Measurements from ENCODE around the gene STAT6.

The STAT6 gene

GRCh38 chr12:57049890-57050289 is 61.3 kb downstream of the STAT6 start, which contains the start of gene MYO1A:
Gene MYO1A (minus strand): TSS chr12:57050129. CDS start chr12:57048323, 1,806 bp downstream.
- in situ Hi-C loops (cut with MboI; ENCODE audit: low pct_unique_long_range_greater_than_20kb, low sequenced_read_pairs, unreplicated experiment), result no loop called here
- DNase-seq (ENCODE audit: low spot score), result no peak
- TF ChIP-seq, protein P1, sequence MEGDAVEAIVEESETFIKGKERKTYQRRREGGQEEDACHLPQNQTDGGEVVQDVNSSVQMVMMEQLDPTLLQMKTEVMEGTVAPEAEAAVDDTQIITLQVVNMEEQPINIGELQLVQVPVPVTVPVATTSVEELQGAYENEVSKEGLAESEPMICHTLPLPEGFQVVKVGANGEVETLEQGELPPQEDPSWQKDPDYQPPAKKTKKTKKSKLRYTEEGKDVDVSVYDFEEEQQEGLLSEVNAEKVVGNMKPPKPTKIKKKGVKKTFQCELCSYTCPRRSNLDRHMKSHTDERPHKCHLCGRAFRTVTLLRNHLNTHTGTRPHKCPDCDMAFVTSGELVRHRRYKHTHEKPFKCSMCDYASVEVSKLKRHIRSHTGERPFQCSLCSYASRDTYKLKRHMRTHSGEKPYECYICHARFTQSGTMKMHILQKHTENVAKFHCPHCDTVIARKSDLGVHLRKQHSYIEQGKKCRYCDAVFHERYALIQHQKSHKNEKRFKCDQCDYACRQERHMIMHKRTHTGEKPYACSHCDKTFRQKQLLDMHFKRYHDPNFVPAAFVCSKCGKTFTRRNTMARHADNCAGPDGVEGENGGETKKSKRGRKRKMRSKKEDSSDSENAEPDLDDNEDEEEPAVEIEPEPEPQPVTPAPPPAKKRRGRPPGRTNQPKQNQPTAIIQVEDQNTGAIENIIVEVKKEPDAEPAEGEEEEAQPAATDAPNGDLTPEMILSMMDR (IDR thresholded peaks at IDR 0.05; ENCODE audit: extremely low read depth, insufficient read depth, missing control alignments), result no peak

GRCh38 chr12:57049119-57049446 is 62.1 kb downstream of the STAT6 start:
- in situ Hi-C loops (cut with MboI; ENCODE audit: low pct_unique_long_range_greater_than_20kb, low sequenced_read_pairs, unreplicated experiment), result no loop called here
- TF ChIP-seq, protein P1 (IDR thresholded peaks at IDR 0.05; ENCODE audit: extremely low read depth, insufficient read depth, missing control alignments), result no peak
- DNase-seq (ENCODE audit: low spot score), result no peak

DNA sequence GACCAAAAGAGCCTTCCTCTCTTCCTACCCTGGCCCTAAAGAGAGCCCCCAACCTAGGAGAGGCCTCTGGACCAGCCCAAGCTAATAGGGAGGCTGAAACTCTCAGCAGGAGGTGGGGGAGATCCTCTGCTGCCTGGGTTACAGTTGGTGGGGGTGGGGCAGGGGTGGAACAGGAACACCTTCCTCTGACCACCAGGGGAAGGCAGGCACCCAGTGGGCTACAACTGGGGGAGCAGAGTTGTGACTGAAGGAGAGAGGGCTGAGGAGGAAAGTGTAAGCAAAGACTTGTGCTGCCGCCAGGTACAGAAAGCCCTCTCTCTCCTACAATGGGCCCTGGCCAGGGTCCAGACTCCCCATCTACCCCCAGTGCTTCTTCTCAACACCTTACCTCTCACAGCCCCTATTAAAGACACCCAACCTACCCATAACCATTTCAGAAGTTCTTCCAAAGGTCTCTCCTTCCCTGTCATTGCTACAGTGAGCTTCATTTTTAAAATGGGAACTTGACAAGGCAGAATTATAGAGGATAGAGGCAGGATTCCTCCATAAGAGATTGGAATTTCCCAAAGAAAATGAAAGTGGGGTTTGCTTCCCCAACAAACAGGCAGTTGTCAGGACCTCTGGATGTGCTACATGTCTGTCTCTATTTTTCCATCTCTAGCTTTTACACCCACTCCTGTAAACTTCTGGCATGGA is 62.6 kb downstream of the STAT6 start:
- TF ChIP-seq, protein P1 (IDR thresholded peaks at IDR 0.05; ENCODE audit: extremely low read depth, insufficient read depth, missing control alignments), result no peak
- no peak for DNase-seq (ENCODE audit: low spot score)
- in situ Hi-C loops (cut with MboI; ENCODE audit: low pct_unique_long_range_greater_than_20kb, low sequenced_read_pairs, unreplicated experiment), result no loop called here

DNA sequence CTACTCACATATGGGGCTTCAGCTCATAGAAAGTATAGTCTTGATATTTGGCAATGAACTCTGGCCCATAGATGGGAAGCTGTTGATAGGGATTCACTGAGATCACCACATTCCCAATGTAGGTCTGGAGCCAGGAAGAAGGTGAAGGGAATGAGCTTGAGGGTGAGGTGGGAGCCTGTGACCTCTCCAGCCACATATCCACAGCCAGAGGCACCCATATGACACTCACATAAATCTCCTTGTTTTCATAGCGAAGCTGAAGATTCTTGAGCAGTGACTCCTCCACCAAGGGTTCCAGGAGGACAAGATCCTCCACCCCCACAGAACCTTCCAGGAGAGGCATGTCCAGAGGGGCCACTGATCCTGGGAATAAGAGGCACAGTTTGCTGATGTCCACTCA is 63.2 kb downstream of the STAT6 start:
- no peak for DNase-seq (ENCODE audit: low spot score)
- TF ChIP-seq, protein P1 (IDR thresholded peaks at IDR 0.05; ENCODE audit: extremely low read depth, insufficient read depth, missing control alignments), result no peak

DNA sequence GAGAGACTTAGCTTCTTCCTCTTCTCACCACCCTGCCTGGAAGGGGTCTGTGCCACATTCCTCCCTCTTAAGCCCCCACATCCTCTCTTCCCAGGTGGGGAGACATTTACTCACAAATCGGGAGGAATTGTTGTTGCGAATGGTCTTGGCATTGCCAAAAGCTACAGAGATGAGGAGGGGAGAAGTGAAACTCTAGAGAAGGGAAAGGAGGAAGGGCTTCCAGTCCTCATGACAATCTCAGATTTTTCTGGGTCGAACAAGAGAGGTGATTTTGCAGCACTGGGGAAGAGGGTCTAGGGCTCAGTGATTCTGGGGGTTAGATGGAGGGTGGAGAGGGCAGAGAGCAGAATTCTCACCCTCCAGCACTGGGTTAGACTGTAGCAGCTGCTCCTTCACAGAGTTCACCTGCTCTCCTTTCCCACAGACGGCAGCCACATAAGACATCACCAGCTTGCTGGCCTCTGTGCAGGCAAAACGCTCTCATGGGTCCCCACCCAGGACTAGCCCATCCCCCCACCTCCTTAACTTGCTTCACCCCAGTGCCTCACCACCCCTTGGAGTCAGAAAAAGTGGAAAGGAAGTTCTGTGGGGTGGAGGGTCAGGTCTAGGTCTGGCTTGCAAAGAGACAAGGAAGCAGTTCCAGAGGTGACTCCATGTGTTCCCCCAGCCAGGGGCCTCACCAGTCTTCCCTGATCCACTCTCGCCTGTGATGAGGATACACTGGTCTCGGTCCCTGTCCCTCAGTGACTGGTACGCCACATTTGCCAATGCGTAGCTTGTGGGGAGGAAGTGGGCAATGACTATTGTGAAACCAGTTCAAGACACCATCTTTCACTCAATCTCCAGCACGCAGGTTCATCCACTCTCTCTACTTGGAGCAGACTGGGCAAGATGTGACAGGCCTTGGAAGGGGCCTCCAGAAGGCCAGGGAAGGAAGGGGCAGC is 63.9 kb downstream of the STAT6 start:
- no peak for DNase-seq (ENCODE audit: low spot score)
- TF ChIP-seq, protein P1 (IDR thresholded peaks at IDR 0.05; ENCODE audit: extremely low read depth, insufficient read depth, missing control alignments), result no peak
- in situ Hi-C loops (cut with MboI; ENCODE audit: low pct_unique_long_range_greater_than_20kb, low sequenced_read_pairs, unreplicated experiment), result no loop called here

More for the DNA sequence above, 63.2 kb downstream of the STAT6 start:
- in situ Hi-C loops (cut with MboI; ENCODE audit: low pct_unique_long_range_greater_than_20kb, low sequenced_read_pairs, unreplicated experiment), result no loop called here

- DNase-seq (ENCODE audit: low spot score), result no peak
- in situ Hi-C loops (cut with MboI; ENCODE audit: low pct_unique_long_range_greater_than_20kb, low sequenced_read_pairs, unreplicated experiment), result no loop called here
- TF ChIP-seq, protein P1 (IDR thresholded peaks at IDR 0.05; ENCODE audit: extremely low read depth, insufficient read depth, missing control alignments), result no peak
These were observed 64.9 kb downstream of the STAT6 start for GRCh38 chr12:57046086-57046791.

Data from GM13977 (cell line).